Testis (tissue), 5 donors: ENCODE measurements around the gene SLC22A4. TPM values are rescaled to one million over a fixed set of nuclear protein-coding genes. Genes with fewer than 3 reads are reported as not detected.

Experiments used
- DNase-seq: peaks from one replicate; pipeline ENCODE4 v3.0.0-alpha.2; 2019
- H3K27ac ChIP-seq, 2 donors: fragments of 200-600 bp; sonication (generic); one replicate each; pipeline ENCODE4 v1.5.1; 2019
- H3K27me3 ChIP-seq: fragments of 200-600 bp; sonication (generic); one replicate; pipeline ENCODE4 v1.5.1; 2019
- H3K36me3 ChIP-seq: fragments of 200-600 bp; sonication (generic); one replicate; pipeline ENCODE4 v1.5.1; 2017; ENCODE audit warnings: low read depth; ENCODE audit errors: missing control alignments
- H3K4me1 ChIP-seq: fragments of 200-600 bp; sonication (generic); one replicate; pipeline ENCODE4 v1.5.1; 2019
- H3K4me3 ChIP-seq, 2 donors: fragments of 200-600 bp; sonication (generic); one replicate each; pipeline ENCODE4 v1.5.1; 2017 to 2019
- H3K9me3 ChIP-seq: fragments of 200-600 bp; sonication (generic); one replicate; pipeline ENCODE4 v1.5.1; 2017
- POLR2A ChIP-seq: fragments of 450-650 bp; IDR thresholded peaks from one replicate; pipeline ENCODE4 v1.6.1; 2017; ENCODE audit warnings: antibody characterized with exemption, mild to moderate bottlenecking, moderate library complexity
- WGBS, 2 donors: methylation state at CpG; one replicate each; pipeline ENCODE4 v1.1.5; 2018; 5-methylcytosine and 5-hydroxymethylcytosine counted together
- intact Hi-C: fragments of 100-400 bp; cut with DNase I; formaldehyde crosslinking; loops from one replicate; pipeline ENCODE4 v1.15.1; 2023; ENCODE audit warnings: low total_unique reads
- long read RNA-seq, 2 donors: transcript quantifications; one replicate each; lab custom pipeline, GENCODE V29; 2026
- polyA plus RNA-seq: library from polyadenylated mRNA; stranded (reverse); fragments of 350-450 nt; fragmentation: Illumina TruSeq; extraction: RNeasy Lipid Tissue Mini Kit (QIAGEN cat#74804); gene quantifications from one replicate; pipeline ENCODE4 v1.2.3, GENCODE V29; 2014; ENCODE audit warnings: low read depth, low replicate concordance; ENCODE audit not compliant: insufficient read depth
- total RNA-seq, 2 donors: library from RNA; depleted of rRNA; stranded (reverse); fragments of >200 nt; gene quantifications; one replicate each; pipeline ENCODE4 v1.2.3, GENCODE V29; 2016
- TF ChIP-seq, protein P1 (sequence below), 3 experiments: fragments of 450-650 bp in 2 of 3; fragments of 200-600 bp in 1 of 3; sonication (generic) in 1 of 3; IDR thresholded peaks; one replicate each; pipeline ENCODE4 v1.5.1; 2016 to 2019; ENCODE audit warnings: antibody characterized with exemption in 3 of 3, mild to moderate bottlenecking in 2 of 3, moderate library complexity in 1 of 3

Gene SLC22A4
- total RNA-seq (1 to 10 TPM; 1.5 to 2.3 TPM), polyA plus RNA-seq (1.1 TPM)
- long read RNA-seq, donor 1 = 0 reads
- long read RNA-seq, donor 2 = 0 reads

DNA sequence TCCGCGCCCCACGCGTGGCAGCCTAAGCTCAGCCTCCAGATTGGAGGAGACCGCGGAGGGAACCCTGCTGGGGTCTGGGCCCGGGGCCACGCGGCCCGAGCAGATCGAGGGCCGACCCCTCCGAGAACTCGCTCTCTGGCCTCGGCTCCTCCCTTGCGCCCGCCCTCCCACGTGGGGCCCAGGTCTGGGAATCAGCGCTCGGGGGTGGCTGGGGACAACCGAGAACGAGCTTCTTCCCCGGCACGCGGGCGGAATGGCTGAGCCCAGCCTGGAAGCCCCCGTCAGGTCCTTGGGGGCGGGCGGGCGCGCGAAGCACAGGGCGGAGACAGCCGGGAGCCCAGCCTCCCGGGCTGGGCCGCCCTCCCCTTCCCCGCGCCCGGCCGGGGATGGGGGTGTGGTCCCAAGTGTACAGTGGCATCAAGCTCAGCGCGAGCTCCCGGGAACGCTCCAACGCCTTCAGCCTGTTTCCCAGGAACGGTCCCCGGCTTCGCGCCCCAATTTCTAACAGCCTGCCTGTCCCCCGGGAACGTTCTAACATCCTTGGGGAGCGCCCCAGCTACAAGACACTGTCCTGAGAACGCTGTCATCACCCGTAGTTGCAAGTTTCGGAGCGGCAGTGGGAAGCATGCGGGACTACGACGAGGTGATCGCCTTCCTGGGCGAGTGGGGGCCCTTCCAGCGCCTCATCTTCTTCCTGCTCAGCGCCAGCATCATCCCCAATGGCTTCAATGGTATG, at the start of gene SLC22A4:
Gene SLC22A4, plus strand, starts transcription at position 403 of the 736 bp plus-strand sequence. Its CDS starts 223 bp downstream, at position 626.
- Histone ChIP-seq H3K4me1 (peaks cover 10% of the 10 kb centered on the region), H3K27ac (peak within 1 kb of the TSS; percentile 92 to 97), H3K36me3 (no peaks in the 10 kb centered on the region), H3K4me3 (peak within 1 kb of the TSS; percentile 65 to 71), H3K9me3 (no peaks in the 10 kb centered on the region), H3K27me3 (no peaks in the 10 kb centered on the region)
- peak; percentile 91 for DNase-seq
- TF ChIP-seq POLR2A = peak; percentile 73
- TF ChIP-seq, protein P1, sequence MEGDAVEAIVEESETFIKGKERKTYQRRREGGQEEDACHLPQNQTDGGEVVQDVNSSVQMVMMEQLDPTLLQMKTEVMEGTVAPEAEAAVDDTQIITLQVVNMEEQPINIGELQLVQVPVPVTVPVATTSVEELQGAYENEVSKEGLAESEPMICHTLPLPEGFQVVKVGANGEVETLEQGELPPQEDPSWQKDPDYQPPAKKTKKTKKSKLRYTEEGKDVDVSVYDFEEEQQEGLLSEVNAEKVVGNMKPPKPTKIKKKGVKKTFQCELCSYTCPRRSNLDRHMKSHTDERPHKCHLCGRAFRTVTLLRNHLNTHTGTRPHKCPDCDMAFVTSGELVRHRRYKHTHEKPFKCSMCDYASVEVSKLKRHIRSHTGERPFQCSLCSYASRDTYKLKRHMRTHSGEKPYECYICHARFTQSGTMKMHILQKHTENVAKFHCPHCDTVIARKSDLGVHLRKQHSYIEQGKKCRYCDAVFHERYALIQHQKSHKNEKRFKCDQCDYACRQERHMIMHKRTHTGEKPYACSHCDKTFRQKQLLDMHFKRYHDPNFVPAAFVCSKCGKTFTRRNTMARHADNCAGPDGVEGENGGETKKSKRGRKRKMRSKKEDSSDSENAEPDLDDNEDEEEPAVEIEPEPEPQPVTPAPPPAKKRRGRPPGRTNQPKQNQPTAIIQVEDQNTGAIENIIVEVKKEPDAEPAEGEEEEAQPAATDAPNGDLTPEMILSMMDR (IDR thresholded peaks at IDR 0.05) = no peak
- intact Hi-C loops = no loop called here
- 0% methylated on average over 9 to 32 of the region's 63 CpGs for WGBS, 2 donors

DNA sequence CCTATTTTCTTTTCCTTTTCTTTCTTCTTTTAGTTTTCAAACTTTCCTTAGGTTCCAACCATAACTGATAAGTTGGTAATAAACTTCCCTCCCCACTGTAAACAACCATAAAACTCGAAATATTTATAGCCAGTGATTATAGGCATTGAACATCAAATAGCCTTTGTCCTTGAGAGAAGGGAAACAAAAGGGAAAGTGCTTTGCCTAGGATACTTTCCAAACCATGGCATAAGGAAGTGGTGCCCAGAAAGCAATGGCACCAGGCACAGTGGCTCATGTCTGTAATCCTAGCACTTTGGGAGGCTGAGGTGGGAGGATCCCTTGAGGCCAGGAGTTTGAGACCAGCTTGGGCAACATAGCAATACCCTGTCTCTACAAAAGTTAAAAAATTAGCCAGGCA, 48.6 kb upstream of the SLC22A4 start:
- DNase-seq = no peak

DNA sequence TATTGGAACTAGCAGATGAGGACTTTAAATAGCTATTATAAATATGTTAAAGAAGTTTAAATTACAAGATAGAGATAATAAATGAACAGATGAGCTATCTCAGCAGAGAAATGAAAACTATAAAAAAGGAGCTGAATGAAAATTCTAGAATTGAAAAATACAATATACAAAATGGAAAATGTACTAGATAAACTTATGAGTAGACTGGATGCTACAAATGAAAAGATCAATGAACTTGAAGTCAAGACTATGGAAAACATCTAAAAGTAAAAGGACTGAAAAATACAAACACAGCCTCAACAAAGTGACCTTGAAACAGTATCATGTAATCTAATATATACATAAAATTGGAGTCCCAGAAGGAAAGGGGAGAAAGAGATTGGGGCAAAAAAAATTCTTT, 47.4 kb upstream of the SLC22A4 start:
- DNase-seq = no peak
- no peaks in the 10 kb centered on the region for H3K27me3 ChIP-seq
- no peaks in the 10 kb centered on the region for H3K36me3 ChIP-seq
- intact Hi-C loops = no loop called here
- no peaks in the 10 kb centered on the region for H3K4me1 ChIP-seq
- no peak overlapping the region for H3K27ac ChIP-seq
- no peak for TF ChIP-seq POLR2A
- TF ChIP-seq, protein P1 (IDR thresholded peaks at IDR 0.05) = no peak
- H3K4me3 ChIP-seq = no peak overlapping the region
- no peaks in the 10 kb centered on the region for H3K9me3 ChIP-seq

More for the DNA sequence above, 48.6 kb upstream of the SLC22A4 start:
- Histone ChIP-seq H3K27ac (no peak overlapping the region), H3K36me3 (no peaks in the 10 kb centered on the region), H3K4me3 (no peak overlapping the region), H3K9me3 (no peaks in the 10 kb centered on the region), H3K27me3 (no peaks in the 10 kb centered on the region), H3K4me1 (no peaks in the 10 kb centered on the region)
- WGBS, 2 donors = 38 to 54% methylated on average over 1 of the region's 1 CpG
- no peak for TF ChIP-seq POLR2A
- TF ChIP-seq, protein P1 (IDR thresholded peaks at IDR 0.05) = no peak
- intact Hi-C loops = no loop called here

DNA sequence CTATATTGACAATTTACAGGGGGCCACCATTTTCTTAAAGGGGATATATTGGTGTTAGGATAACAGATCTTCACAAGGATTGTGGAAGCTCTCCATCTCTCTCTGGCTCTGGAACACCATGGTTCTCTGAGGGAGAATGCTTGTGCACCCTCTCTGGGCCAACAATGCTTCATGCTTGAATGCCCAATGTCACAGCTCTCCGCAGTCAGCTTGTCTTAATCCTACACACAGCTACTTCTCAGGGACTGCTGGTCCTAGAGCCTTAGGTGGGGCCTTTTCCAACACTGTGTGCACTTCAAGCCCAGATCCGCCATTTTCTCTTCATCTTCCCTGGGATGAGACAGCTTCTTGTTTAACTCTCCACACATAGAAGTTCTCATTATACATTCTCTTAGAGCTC, 43.6 kb upstream of the SLC22A4 start:
- Histone ChIP-seq H3K4me1 (peaks cover 14% of the 10 kb centered on the region), H3K36me3 (no peaks in the 10 kb centered on the region), H3K27ac (no peak overlapping the region), H3K9me3 (no peaks in the 10 kb centered on the region), H3K27me3 (no peaks in the 10 kb centered on the region), H3K4me3 (no peak overlapping the region)
- DNase-seq = no peak
- 80 to 98% methylated on average over 1 to 2 of the region's 2 CpGs for WGBS, 2 donors
- TF ChIP-seq, protein P1 (IDR thresholded peaks at IDR 0.05) = no peak
- no peak for TF ChIP-seq POLR2A
- intact Hi-C loops = no loop called here
